ENCODE results near the gene NEGR1. TPM values are rescaled to one million over a fixed set of nuclear protein-coding genes. Genes with fewer than 3 reads are reported as not detected.

The NEGR1 gene
- total and polyA plus RNA-seq, 2 donors (not counting 3 experiments of a cell fraction or from before 2014, with no cell fraction given) = 6.8 to 21.8 TPM

DNA sequence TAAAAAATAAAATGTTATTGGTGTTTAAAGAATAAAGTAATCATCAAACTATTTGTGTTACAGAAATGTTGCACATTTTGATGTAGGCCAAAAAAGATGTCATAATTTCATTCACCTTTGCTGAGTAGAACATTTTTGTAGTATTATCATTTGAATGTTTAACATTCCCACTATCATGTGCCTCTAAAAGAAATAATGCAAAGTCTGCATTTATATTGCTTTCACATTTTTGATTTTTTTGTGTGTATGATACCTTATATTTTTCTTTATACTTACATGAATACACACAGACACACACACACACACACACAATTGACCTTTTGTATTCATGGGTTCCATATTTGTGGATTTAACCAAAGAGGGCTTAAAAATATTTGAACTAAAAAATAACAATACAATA is 657.3 kb downstream of the NEGR1 start:
- TF ChIP-seq GATA2 (IDR thresholded peaks at IDR 0.05; ENCODE audit: insufficient read depth, insufficient read length, low read depth, low read length) (no peak), FOS (IDR thresholded peaks at IDR 0.05; ENCODE audit: borderline replicate concordance, insufficient read depth, low read length) (no peak), MYC (IDR thresholded peaks at IDR 0.05; ENCODE audit: low read depth, low read length) (no peak), POLR2A (IDR thresholded peaks at IDR 0.05; ENCODE audit: low read depth, low read length) (no peak), JUN (IDR thresholded peaks at IDR 0.05; ENCODE audit: borderline replicate concordance, insufficient read depth, insufficient read length, low read depth) (no peak), POLR2AphosphoS5 (IDR thresholded peaks at IDR 0.05; ENCODE audit: insufficient read depth, low read depth, low read length) (no peak), EZH2 (IDR thresholded peaks at IDR 0.05; ENCODE audit: borderline replicate concordance, low read depth, low read length, severe bottlenecking) (no peak)
- TF ChIP-seq, protein P1, sequence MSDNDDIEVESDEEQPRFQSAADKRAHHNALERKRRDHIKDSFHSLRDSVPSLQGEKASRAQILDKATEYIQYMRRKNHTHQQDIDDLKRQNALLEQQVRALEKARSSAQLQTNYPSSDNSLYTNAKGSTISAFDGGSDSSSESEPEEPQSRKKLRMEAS (IDR thresholded peaks at IDR 0.05; ENCODE audit: insufficient read depth, insufficient read length) = no peak
- TF ChIP-seq, protein P2, sequence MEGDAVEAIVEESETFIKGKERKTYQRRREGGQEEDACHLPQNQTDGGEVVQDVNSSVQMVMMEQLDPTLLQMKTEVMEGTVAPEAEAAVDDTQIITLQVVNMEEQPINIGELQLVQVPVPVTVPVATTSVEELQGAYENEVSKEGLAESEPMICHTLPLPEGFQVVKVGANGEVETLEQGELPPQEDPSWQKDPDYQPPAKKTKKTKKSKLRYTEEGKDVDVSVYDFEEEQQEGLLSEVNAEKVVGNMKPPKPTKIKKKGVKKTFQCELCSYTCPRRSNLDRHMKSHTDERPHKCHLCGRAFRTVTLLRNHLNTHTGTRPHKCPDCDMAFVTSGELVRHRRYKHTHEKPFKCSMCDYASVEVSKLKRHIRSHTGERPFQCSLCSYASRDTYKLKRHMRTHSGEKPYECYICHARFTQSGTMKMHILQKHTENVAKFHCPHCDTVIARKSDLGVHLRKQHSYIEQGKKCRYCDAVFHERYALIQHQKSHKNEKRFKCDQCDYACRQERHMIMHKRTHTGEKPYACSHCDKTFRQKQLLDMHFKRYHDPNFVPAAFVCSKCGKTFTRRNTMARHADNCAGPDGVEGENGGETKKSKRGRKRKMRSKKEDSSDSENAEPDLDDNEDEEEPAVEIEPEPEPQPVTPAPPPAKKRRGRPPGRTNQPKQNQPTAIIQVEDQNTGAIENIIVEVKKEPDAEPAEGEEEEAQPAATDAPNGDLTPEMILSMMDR (IDR thresholded peaks at IDR 0.05; ENCODE audit: extremely low read depth in 1 of 2, insufficient read depth in 1 of 2, low read depth in 1 of 2, low read length in 2 of 2) = no peak
- Histone ChIP-seq H3K79me2 (ENCODE audit: control insufficient read depth, insufficient read depth, low read length) (no peaks in the 10 kb centered on the region), H3K27ac (ENCODE audit: insufficient read depth, low read depth, low read length) (no peak overlapping the region), H3K9me3 (replicated peaks; ENCODE audit: control insufficient read depth, insufficient read depth, low read length) (no peaks in the 10 kb centered on the region), H3K9ac (replicated peaks; ENCODE audit: extremely low read depth, insufficient read depth, low read length) (no peak overlapping the region), H3K4me2 (ENCODE audit: insufficient read depth, low read length) (no peak overlapping the region), H3K27me3 (ENCODE audit: control insufficient read depth in 2 of 2, insufficient read depth in 2 of 2, low read length in 2 of 2) (no peaks in the 10 kb centered on the region), H2AFZ (ENCODE audit: low read depth, low read length) (no peak overlapping the region), H4K20me1 (replicated peaks; ENCODE audit: control insufficient read depth, extremely low read depth, insufficient read depth, low read length) (no peaks in the 10 kb centered on the region), H3K4me3 (replicated peaks in 1 of 3; ENCODE audit: insufficient read depth in 1 of 3, low read depth in 1 of 3, low read length in 3 of 3) (no peak overlapping the region), H3K9me1 (replicated peaks; ENCODE audit: control insufficient read depth, extremely low read depth, insufficient read depth, low read length) (no peaks in the 10 kb centered on the region), H3K4me1 (ENCODE audit: control insufficient read depth, extremely low read depth, insufficient read depth, low read length) (no peaks in the 10 kb centered on the region), H3K36me3 (ENCODE audit: control insufficient read depth in 2 of 2, extremely low read depth in 1 of 2, insufficient read depth in 2 of 2, low read length in 2 of 2) (no peaks in the 10 kb centered on the region)
- ChIA-PET POLR2A (no interaction called here), CTCF (interaction anchor here (1.0 kb wide), 1 partner anchor 62 kb away, joined by 3 read pairs; no protein-coding TSS in a partner anchor)
- dilution Hi-C loops (cut with MboI; ENCODE audit: extremely low pct_ligation_motif_present, low sequenced_read_pairs) (no loop called here), intact Hi-C loops (cut with micrococcal nuclease) (no loop called here)
- BruUV-seq (replicated peaks) = no TSS peak
- no peak for DNase-seq (ENCODE audit: low read depth, low spot score)
- FAIRE-seq = no peak
